GM23248 (cell line): Measurements from ENCODE around the gene SARNP. TPM values are rescaled to one million over a fixed set of nuclear protein-coding genes. Genes with fewer than 3 reads are reported as not detected.

Source experiments
- DNase-seq: peaks from one replicate; pipeline ENCODE4 v3.0.0-alpha.2; 2015
- H2AFZ ChIP-seq: fragments of 200-600 bp; sonication (generic); 2 replicates; pipeline ENCODE4 v1.6.1; 2016; ENCODE audit warnings: antibody characterized with exemption
- H3F3A ChIP-seq: fragments of 200-600 bp; sonication (generic); 2 replicates; pipeline ENCODE4 v1.6.1; 2016; ENCODE audit warnings: mild to moderate bottlenecking, antibody characterized with exemption, mixed run types; ENCODE audit not compliant: insufficient read depth
- H3K27ac ChIP-seq: fragments of 200-600 bp; sonication (generic); 2 replicates; pipeline ENCODE4 v1.5.1; 2016; ENCODE audit warnings: mild to moderate bottlenecking
- H3K27me3 ChIP-seq: fragments of 200-600 bp; sonication (generic); replicated peaks from 2 replicates; pipeline ENCODE4 v1.6.1; 2016; ENCODE audit warnings: mild to moderate bottlenecking; ENCODE audit not compliant: insufficient read depth
- H3K36me3 ChIP-seq: fragments of 200-600 bp; sonication (generic); 2 replicates; pipeline ENCODE4 v1.6.1; 2016; ENCODE audit warnings: low read depth, mild to moderate bottlenecking
- H3K4me1 ChIP-seq: fragments of 200-600 bp; sonication (generic); 2 replicates; pipeline ENCODE4 v1.6.1; 2016; ENCODE audit warnings: mild to moderate bottlenecking; ENCODE audit not compliant: insufficient read depth
- H3K4me2 ChIP-seq: fragments of 200-600 bp; sonication (generic); one replicate; pipeline ENCODE4 v1.6.1; 2016; ENCODE audit warnings: mild to moderate bottlenecking; ENCODE audit not compliant: unreplicated experiment
- H3K4me3 ChIP-seq: fragments of 200-600 bp; sonication (generic); 2 replicates; pipeline ENCODE4 v1.5.1; 2016; ENCODE audit warnings: mild to moderate bottlenecking
- H3K79me2 ChIP-seq: fragments of 200-600 bp; sonication (generic); 2 replicates; pipeline ENCODE4 v1.6.1; 2016; ENCODE audit warnings: mild to moderate bottlenecking; ENCODE audit not compliant: insufficient read depth
- H3K9ac ChIP-seq: fragments of 200-600 bp; sonication (generic); 2 replicates; pipeline ENCODE4 v1.6.1; 2016; ENCODE audit warnings: mild to moderate bottlenecking
- H3K9me2 ChIP-seq: fragments of 200-600 bp; sonication (generic); 2 replicates; pipeline ENCODE4 v1.6.1; 2016; ENCODE audit warnings: mixed run types, mild to moderate bottlenecking, moderate library complexity; ENCODE audit not compliant: insufficient read depth
- H3K9me3 ChIP-seq: fragments of 200-600 bp; sonication (generic); one replicate; pipeline ENCODE4 v1.6.1; 2017; ENCODE audit warnings: low read depth
- H4K20me1 ChIP-seq: fragments of 200-600 bp; sonication (generic); 2 replicates; pipeline ENCODE4 v1.6.0; 2016; ENCODE audit not compliant: insufficient read depth
- EZH2 ChIP-seq: fragments of 200-600 bp; sonication (generic); IDR thresholded peaks from 2 replicates; pipeline ENCODE4 v1.6.1; 2018; ENCODE audit warnings: antibody characterized with exemption, mild to moderate bottlenecking; ENCODE audit not compliant: insufficient read depth, poor library complexity, severe bottlenecking
- EZH2phosphoT487 ChIP-seq: fragments of 200-600 bp; sonication (generic); IDR thresholded peaks from 2 replicates; pipeline ENCODE4 v1.6.1; 2018; ENCODE audit warnings: antibody characterized with exemption, moderate library complexity, mild to moderate bottlenecking, low read depth; ENCODE audit not compliant: insufficient read depth
- WGBS, 2 experiments: methylation state at CpG; one replicate each; pipeline ENCODE4 v1.1.6; 2015 to 2017; ENCODE audit warnings: low lambda C conversion rate in 2 of 2, low coverage in 1 of 2; ENCODE audit errors: missing lambda C conversion rate in 2 of 2; 5-methylcytosine and 5-hydroxymethylcytosine counted together
- in situ Hi-C: fragments of 300-500 bp; cut with MboI; formaldehyde crosslinking; loops from 2 replicates; pipeline ENCODE4 v1.15.0; 2020
- polyA plus RNA-seq: library from polyadenylated mRNA; unstranded; fragments of >200 nt; fragmentation: Nextera tagmentation; extraction: Ambion mirVana; gene quantifications from 2 replicates; pipeline ENCODE4 v1.2.1, GENCODE V29; 2016
- total RNA-seq: library from RNA; depleted of rRNA; stranded (reverse); fragments of >200 nt; shearing (Covaris generic); gene quantifications from 2 replicates; pipeline ENCODE4 v1.2.3, GENCODE V29; 2014

SARNP gene
- total and polyA plus RNA-seq, 2 experiments from 2014 or later: 53.6 to 131 TPM

- WGBS, 2 experiments: 0 to 2% methylated on average over 15 to 44 of the region's 53 CpGs
- H3F3A ChIP-seq: peaks cover 22% of the 10 kb centered on the region
Measured at GRCh38 chr12:55742719-55743405, 74.7 kb downstream of the SARNP start, which contains the start of gene GDF11. TSS of gene GDF11 (plus strand) at chr12:55743122. CDS start at chr12:55743317, 195 bp downstream.

GRCh38 chr12:55741931-55742680 is 75.4 kb downstream of the SARNP start:
- DNase-seq: no peak
- Histone ChIP-seq H3F3A (peaks cover 15% of the 10 kb centered on the region), H3K27me3 (no peaks in the 10 kb centered on the region), H3K4me1 (peaks cover 35% of the 10 kb centered on the region), H2AFZ (peak overlapping the region; percentile 99), H3K4me3 (peak overlapping the region; percentile 75), H3K9me3 (no peaks in the 10 kb centered on the region), H3K36me3 (no peaks in the 10 kb centered on the region), H4K20me1 (no peaks in the 10 kb centered on the region), H3K4me2 (peak overlapping the region; percentile 98), H3K27ac (no peak overlapping the region; the same call in 1 of the 2 replicates), H3K9ac (peak overlapping the region; percentile 70), H3K79me2 (0 out of 2 replicates have a peak, but pooled peaks cover 3% of the 10 kb centered on the region), H3K9me2 (no peaks in the 10 kb centered on the region)
- in situ Hi-C loops: no loop called here
- TF ChIP-seq EZH2phosphoT487 (no peak), EZH2 (no peak)
- 22 to 27% methylated on average over 3 of the region's 3 CpGs for WGBS, 2 experiments

More at GRCh38 chr12:55742719-55743405, 74.7 kb downstream of the SARNP start, which contains the start of gene GDF11:
- Histone ChIP-seq H3K27me3 (no peaks in the 10 kb centered on the region), H3K4me1 (peaks cover 36% of the 10 kb centered on the region), H3K79me2 (0 out of 2 replicates have a peak, but pooled peaks cover 3% of the 10 kb centered on the region), H3K27ac (peak within 1 kb of the TSS; percentile 8; the same call in 1 of the 2 replicates), H3K4me3 (peak within 1 kb of the TSS; percentile 96), H3K9me3 (no peaks in the 10 kb centered on the region), H3K9me2 (no peaks in the 10 kb centered on the region), H3K9ac (peak within 1 kb of the TSS; percentile 70), H4K20me1 (no peaks in the 10 kb centered on the region), H3K36me3 (no peaks in the 10 kb centered on the region), H2AFZ (peak within 1 kb of the TSS; percentile 99), H3K4me2 (peak within 1 kb of the TSS; percentile 98)
- in situ Hi-C loops: no loop called here
- no peak for TF ChIP-seq EZH2phosphoT487
- no peak for TF ChIP-seq EZH2
- DNase-seq: peak; percentile 90

- Histone ChIP-seq H3K27me3 (no peaks in the 10 kb centered on the region), H3K9ac (no peak overlapping the region), H2AFZ (no peak overlapping the region), H4K20me1 (no peaks in the 10 kb centered on the region), H3K4me1 (peaks cover 11% of the 10 kb centered on the region; the same call in 1 of the 2 replicates), H3K4me2 (no peak overlapping the region), H3K36me3 (no peaks in the 10 kb centered on the region), H3K79me2 (no peaks in the 10 kb centered on the region), H3F3A (peaks cover 3% of the 10 kb centered on the region; the same call in 1 of the 2 replicates), H3K27ac (no peak overlapping the region), H3K9me3 (no peaks in the 10 kb centered on the region), H3K9me2 (no peaks in the 10 kb centered on the region), H3K4me3 (no peak overlapping the region)
- in situ Hi-C loops: no loop called here
- 71 to 76% methylated on average over 2 of the region's 2 CpGs for WGBS, 2 experiments
- DNase-seq: no peak
- no peak for TF ChIP-seq EZH2phosphoT487
Measured at GRCh38 chr12:55739025-55739378, 78.5 kb downstream of the SARNP start.

- Histone ChIP-seq H3K79me2 (no peaks in the 10 kb centered on the region), H3F3A (peaks cover 3% of the 10 kb centered on the region; the same call in 1 of the 2 replicates), H3K9me2 (no peaks in the 10 kb centered on the region), H3K4me1 (peaks cover 11% of the 10 kb centered on the region; the same call in 1 of the 2 replicates), H3K4me2 (peak overlapping the region; percentile 100), H3K36me3 (no peaks in the 10 kb centered on the region), H3K9ac (peak overlapping the region; percentile 83), H2AFZ (peak overlapping the region; percentile 100), H3K4me3 (peak overlapping the region; percentile 98), H4K20me1 (no peaks in the 10 kb centered on the region), H3K27me3 (no peaks in the 10 kb centered on the region), H3K27ac (peak overlapping the region; percentile 56), H3K9me3 (no peaks in the 10 kb centered on the region)
- WGBS, 2 experiments: 1% methylated on average over 14 of the region's 14 CpGs
- in situ Hi-C loops: no loop called here
- TF ChIP-seq EZH2phosphoT487 (no peak), EZH2 (no peak)
- DNase-seq: peak; percentile 78
Measured at GRCh38 chr12:55738123-55739024, 79.2 kb downstream of the SARNP start.
